Measurements from ENCODE around the gene TTC9. TPM values are rescaled to one million over a fixed set of nuclear protein-coding genes. Genes with fewer than 3 reads are reported as not detected.

TTC9 gene
- total and polyA plus RNA-seq, 10 of the 15 experiments (the other 5 are each of a cell fraction or from before 2014, with no cell fraction given) = 0.87 to 15.8 (median 7.8) TPM

GRCh38 chr14:70640938-70641547 is 673 bp upstream of the TTC9 start:
- peak overlapping the region; percentile 88 for H3K27ac ChIP-seq (ENCODE audit: control insufficient read depth, insufficient read depth)
- peaks cover 66% of the 10 kb centered on the region for H3K79me2 ChIP-seq (ENCODE audit: control insufficient read depth, insufficient read depth, low read length)
- no peaks in the 10 kb centered on the region for H3K27me3 ChIP-seq (replicated peaks in 1 of 2; ENCODE audit: control insufficient read depth in 2 of 2, insufficient read depth in 2 of 2, low read length in 1 of 2)
- SMC1A ChIA-PET (ENCODE audit: uncharacterized antibody, unreplicated experiment) = interaction anchor here (0.8 to 9.7 kb wide), 5 partner anchors 9 to 70 kb away, joined by 4 to 254 read pairs (median 6); no protein-coding TSS in a partner anchor
- ATAC-seq (peak; percentile 77), DNase-seq (ENCODE audit: low read depth, low spot score) (peak; percentile 60), FAIRE-seq (no peak)
- H3K4me1 ChIP-seq (ENCODE audit: control insufficient read depth, insufficient read depth, low read length) = no peaks in the 10 kb centered on the region
- peak overlapping the region; percentile 88 for H3K4me2 ChIP-seq (ENCODE audit: control insufficient read depth, insufficient read depth)
- peak overlapping the region; percentile 56; the same call in 1 of the 2 replicates for H3K9ac ChIP-seq (ENCODE audit: control insufficient read depth, insufficient read depth, low read length)
- H4K20me1 ChIP-seq (ENCODE audit: control insufficient read depth, insufficient read depth) = no peaks in the 10 kb centered on the region
- WGBS (ENCODE audit: insufficient coverage, insufficient replicate concordance, low lambda C conversion rate, missing lambda C conversion rate) = 2% methylated on average over 28 of the region's 28 CpGs
- POLR2A ChIA-PET = interaction anchor here (0.7 to 8.7 kb wide), 5 partner anchors 15 to 65 kb away, joined by 3 to 145 read pairs (median 21); no protein-coding TSS in a partner anchor
- RAD21 ChIA-PET (ENCODE audit: unreplicated experiment) = interaction anchor here (1.1 to 7.7 kb wide), 8 partner anchors 14 to 266 kb away, joined by 3 to 71 read pairs (median 14); partner anchors contain the start of gene PCNX1
- intact Hi-C loops (cut with micrococcal nuclease; ENCODE audit: unreplicated experiment) = loop anchor here (5.0 kb wide), 1 partner anchor 171 kb away; no protein-coding TSS in a partner anchor
- H2AFZ ChIP-seq (ENCODE audit: control insufficient read depth, low read depth, low read length) = peak overlapping the region; percentile 76
- CTCF ChIA-PET = interaction anchor here (0.6 to 7.9 kb wide), 7 partner anchors 14 to 176 kb away, joined by 3 to 61 read pairs (median 7); no protein-coding TSS in a partner anchor
- peak overlapping the region; percentile 90 for H3K4me3 ChIP-seq
- H3K36me3 ChIP-seq (ENCODE audit: control insufficient read depth in 2 of 2, insufficient read depth in 2 of 2, low read length in 1 of 2) = no peaks in the 10 kb centered on the region
- no TSS peak for BruUV-seq (replicated peaks)
- in situ Hi-C loops (cut with MboI) = no loop called here
- peaks cover 2% of the 10 kb centered on the region; the same call in 2 of the 3 replicates for H3K9me3 ChIP-seq (replicated peaks; ENCODE audit: control insufficient read depth, insufficient read depth, low read length)
- TF ChIP-seq NKRF (conservative IDR thresholded peaks at IDR 0.05) = peak; percentile 33; the same call in 1 of the 2 replicates
- peak; percentile 94 for TF ChIP-seq TCF12 (IDR thresholded peaks at IDR 0.05; ENCODE audit: low read depth, low read length)
- TF ChIP-seq PAX5 (IDR thresholded peaks at IDR 0.05; ENCODE audit: borderline replicate concordance, low read depth, low read length) = peak; percentile 9; the same call in 1 of the 2 replicates
- no peak for TF ChIP-seq NFYB (IDR thresholded peaks at IDR 0.05; ENCODE audit: insufficient read depth, low read depth, low read length)
- TF ChIP-seq ZNF217 (IDR thresholded peaks at IDR 0.05) = no peak
- TF ChIP-seq CREM (IDR thresholded peaks at IDR 0.05; ENCODE audit: low read depth) = 0 out of 2 replicates have a peak, but pooled peaks have one; percentile 8
- no peak for TF ChIP-seq SRF (IDR thresholded peaks at IDR 0.05; ENCODE audit: low read depth in 2 of 2, low read length in 2 of 2)
- TF ChIP-seq TBL1XR1 (IDR thresholded peaks at IDR 0.05; ENCODE audit: low read depth, low read length) = no peak
- peak in 1 of 2 experiments; percentile 15; a peak in 1 of 4 replicates for TF ChIP-seq IKZF2 (IDR thresholded peaks at IDR 0.05)
- TF ChIP-seq BHLHE40 (IDR thresholded peaks at IDR 0.05; ENCODE audit: borderline replicate concordance in 1 of 2, low read depth in 2 of 2, low read length in 1 of 2) = peak in 1 of 2 experiments; percentile 12; a peak in 1 of 4 replicates
- TF ChIP-seq PBX3 (IDR thresholded peaks at IDR 0.05; ENCODE audit: insufficient replicate concordance, low read depth, low read length) = peak; percentile 16
- peak; percentile 46; the same call in 1 of the 2 replicates for TF ChIP-seq PKNOX1 (IDR thresholded peaks at IDR 0.05)
- TF ChIP-seq NR2F1 (conservative IDR thresholded peaks at IDR 0.05) = peak; percentile 41; the same call in 1 of the 2 replicates
- TF ChIP-seq NBN (IDR thresholded peaks at IDR 0.05) = 0 out of 2 replicates have a peak, but pooled peaks have one; percentile 56
- peak; percentile 34; the same call in 1 of the 2 replicates for TF ChIP-seq SMAD5 (IDR thresholded peaks at IDR 0.05; ENCODE audit: low read depth)
- peak; percentile 26; the same call in 1 of the 2 replicates for TF ChIP-seq IRF4 (IDR thresholded peaks at IDR 0.05; ENCODE audit: low read depth, low read length)
- no peak for TF ChIP-seq SUZ12 (IDR thresholded peaks at IDR 0.05; ENCODE audit: unreplicated experiment)
- TF ChIP-seq LARP7 (IDR thresholded peaks at IDR 0.05) = peak; percentile 55; the same call in 1 of the 2 replicates

Data from GM12878 (cell line).